Nucleus accumbens (tissue), 56 donors: ENCODE measurements around the gene PPP1R14D.
A peak's percentile ranks its signal among the peaks of the same experiment; 100 is the strongest.

ENCODE experiments used
- DNase-seq, 56 donors: peaks; one replicate each; lab custom pipeline; 2025; lab: John Stamatoyannopoulos, UW

The PPP1R14D gene

DNA sequence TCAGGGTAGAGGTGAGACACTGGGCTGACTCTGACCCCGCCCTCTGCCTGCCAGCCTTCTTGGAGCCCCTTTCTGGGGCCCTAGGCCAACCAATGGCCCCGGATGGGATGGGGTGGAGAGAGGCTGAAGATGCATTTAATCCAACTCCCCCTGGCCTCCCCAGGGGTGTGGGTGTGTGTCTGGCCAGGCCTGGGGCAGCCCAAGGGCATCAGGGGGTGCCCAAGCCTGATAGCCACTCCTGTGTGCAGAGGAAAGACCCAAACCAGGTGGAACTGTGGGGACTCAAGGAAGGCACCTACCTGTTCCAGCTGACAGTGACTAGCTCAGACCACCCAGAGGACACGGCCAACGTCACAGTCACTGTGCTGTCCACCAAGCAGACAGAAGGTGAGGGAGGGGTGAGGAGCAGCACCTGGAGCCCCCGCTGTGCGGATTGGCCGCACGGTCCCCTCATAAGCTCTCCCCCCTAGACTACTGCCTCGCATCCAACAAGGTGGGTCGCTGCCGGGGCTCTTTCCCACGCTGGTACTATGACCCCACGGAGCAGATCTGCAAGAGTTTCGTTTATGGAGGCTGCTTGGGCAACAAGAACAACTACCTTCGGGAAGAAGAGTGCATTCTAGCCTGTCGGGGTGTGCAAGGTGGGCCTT, 24.9 kb upstream of the PPP1R14D start:
- no peak for DNase-seq

DNA sequence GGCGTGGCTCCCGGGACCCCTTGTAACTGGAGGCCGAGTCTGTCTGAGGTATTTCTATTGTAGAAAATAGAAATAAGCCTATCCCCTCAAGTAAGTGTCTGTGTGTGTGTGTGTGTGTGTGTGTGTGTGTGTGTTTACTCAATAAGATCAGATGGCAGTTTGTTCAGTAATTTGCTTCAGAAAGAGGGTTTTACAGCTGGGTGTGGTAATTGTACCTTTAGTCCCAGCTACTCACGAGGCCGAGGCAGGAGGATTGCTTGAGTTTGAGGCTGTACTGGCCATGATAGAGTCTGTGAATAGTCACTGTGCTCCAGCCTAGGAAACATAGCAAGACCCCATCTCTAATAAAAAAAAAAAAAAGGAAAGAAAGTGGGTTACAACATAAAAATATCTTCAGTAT, 24.0 kb upstream of the PPP1R14D start:
- DNase-seq, result no peak

DNA sequence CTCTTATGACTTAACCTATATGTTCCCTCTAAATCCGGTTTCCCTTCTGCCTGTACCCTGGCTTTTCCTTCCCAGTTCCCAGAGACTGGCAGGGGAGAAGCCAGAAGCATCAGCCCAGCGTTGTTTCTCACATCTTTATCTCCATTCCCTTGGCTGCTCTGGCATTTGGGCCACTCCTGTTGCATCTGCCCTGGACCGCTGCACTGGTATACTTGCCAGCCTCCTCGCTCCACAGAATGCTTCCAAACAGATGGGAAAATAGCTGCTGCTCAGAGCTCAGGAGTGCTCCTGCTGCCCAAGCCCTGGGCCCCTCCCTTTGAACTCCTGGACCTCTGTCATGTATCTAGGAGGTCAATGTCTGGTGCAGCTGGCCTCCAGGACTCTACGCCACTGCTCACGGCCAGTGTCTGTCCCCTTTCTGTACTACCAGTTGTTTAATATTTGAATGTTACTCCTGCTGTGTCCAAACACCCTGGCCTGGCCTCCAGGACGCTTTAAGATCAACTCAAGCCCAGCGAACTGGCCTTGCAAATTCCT, 22.1 kb upstream of the PPP1R14D start:
- no peak for DNase-seq

DNA sequence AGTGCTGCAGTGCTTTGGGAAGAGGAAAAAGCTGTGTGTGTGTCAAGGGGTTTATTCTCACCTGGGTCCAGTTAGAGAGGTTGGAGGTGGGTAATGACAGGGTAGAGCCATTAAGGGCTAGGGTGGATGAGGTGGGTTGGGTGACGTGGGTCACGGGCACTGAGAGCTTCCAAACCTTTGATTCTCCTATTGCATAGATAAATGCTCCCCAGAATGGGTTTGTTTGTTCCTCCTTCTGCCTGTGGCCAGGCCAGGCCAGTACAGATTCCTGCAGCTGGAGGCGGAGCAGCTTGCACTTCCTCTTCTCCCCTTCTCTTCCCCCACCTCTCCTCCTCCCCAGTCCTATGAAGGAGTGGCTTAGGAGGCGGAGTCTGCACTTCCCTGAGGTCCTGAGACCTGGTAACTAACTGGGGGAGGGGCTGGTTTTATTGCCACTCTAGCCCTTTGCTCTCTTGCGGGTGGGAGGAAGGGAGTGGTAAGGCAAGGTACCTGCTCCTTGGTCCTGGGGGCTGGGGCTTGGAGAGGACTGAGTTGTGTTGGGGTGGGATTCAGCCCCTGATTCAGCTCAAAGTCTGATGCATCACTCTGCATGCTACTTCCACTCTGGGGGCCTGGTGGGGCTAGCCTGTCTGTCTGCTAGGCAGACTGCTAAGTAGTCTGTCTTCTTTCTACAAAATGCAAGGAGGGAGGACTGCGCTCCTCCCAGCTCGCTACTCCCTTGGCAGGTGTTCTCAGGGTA, 18.9 kb upstream of the PPP1R14D start:
- DNase-seq, result peak in 12 of 56 donors; percentile 2 to 46 (median 20)

DNA sequence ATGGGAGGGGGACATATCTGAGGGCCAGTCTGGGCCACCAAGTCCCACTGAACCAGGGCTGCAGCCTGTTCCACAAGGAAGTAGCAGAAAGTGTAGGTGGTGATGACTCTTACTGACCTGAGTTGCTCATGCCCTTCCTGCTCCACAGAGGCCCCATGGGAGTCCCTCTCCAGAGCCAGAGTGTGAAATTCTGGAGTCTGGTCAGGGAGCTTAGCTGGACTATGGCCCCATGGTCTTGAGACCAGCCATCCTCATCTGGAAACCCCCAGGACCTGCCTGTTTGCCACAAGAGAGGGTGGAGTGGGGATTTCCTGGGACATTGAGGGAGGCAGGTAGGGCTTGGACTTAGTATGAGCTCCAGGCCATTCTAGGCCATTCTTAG, 18.3 kb upstream of the PPP1R14D start:
- no peak for DNase-seq

DNA sequence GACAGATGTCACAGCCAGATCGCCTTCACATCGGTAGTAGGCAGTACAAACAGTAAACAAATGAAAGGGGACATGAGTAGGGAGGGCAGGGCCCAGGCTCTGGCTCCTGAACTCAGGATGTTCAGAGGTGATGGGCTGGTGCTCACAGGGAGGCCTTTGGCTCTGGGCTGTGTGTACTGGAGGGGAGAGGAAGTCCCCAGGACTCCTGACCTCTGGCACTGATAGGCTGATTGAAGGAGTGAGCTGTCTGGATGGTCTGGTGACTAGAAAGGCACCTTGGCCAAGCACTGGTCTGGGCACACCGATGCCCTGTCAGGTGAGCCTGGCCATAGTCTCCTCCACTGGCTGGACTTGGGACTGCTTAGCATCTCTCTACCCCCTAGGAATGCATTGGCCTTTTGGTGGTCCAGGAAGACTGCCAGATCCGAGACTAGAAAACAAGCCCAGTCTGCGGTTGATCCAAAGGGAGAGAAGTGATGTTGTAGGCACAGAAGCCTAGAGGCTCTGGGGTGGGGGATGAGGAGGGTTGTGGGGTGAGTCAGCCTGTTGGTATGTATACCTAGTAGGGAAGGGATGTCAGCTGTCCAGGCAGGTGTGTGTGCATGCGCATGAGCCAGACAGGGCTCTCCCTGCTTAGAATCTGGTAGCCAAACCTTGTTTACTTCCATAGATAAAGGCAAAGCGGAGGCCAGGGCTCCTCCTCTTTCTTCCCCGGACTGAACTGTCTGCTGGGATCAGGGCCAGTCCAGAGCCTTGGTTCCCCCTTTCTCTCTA, 17.2 kb upstream of the PPP1R14D start:
- DNase-seq, result no peak

DNA sequence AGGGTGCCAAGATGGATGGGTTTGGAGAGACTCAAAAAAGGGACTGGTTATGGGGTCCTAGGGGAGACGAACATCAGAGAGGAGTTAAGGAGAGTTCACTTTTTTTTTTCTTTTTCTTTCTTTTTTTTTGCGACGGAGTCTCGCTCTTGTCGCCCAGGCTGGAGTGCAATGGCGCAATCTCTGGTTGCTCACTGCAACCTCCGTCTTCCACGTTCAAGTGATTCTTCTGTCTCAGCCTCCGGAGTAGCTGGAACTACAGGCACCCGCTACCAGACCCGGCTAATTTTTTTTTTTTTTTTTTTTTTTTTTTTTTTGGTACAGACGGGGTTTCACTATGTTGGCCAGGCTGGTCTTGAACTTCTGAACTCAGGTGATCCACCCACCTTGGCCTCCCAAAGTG, 16.5 kb upstream of the PPP1R14D start:
- DNase-seq, result no peak

DNA sequence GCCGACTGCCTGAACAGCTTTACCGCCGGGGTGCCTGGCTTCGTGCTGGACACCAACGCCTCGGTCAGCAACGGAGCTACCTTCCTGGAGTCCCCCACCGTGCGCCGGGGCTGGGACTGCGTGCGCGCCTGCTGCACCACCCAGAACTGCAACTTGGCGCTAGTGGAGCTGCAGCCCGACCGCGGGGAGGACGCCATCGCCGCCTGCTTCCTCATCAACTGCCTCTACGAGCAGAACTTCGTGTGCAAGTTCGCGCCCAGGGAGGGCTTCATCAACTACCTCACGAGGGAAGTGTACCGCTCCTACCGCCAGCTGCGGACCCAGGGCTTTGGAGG, 16.2 kb upstream of the PPP1R14D start:
- no peak for DNase-seq

DNA sequence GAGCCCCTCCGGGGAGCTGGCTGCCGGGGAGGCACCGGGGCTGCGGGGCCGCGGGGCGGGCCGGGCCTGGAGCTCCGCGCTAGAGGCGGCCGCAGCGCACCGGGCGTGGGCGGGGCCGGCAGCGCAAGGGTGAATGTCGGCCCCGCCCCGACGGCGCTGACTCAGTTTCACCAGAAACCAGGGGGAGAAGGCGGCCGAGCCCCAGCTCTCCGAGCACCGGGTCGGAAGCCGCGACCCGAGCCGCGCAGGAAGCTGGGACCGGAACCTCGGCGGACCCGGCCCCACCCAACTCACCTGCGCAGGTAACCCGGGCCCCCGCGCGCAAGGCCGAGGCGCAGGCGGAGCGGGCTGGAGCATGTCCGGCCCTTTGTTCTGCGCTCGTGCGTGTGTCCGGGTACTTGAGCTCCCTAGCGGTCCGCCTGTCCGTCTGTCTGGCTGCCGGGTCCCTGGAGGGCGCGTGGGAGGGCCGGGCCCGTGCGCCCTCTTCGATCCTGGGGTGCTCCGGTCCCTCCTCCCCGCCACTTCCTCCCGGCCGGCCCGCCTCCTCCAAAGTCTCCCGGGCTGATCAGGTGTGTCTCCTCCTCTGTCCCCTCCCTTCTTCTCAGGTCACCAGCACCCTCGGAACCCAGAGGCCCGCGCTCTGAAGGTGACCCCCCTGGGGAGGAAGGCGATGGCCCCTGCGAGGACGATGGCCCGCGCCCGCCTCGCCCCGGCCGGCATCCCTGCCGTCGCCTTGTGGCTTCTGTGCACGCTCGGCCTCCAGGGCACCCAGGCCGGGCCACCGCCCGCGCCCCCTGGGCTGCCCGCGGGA, 15.6 kb upstream of the PPP1R14D start, which contains the start of gene SPINT1:
SPINT1 (plus strand) TSS at position 164 of the 811 bp plus-strand sequence; CDS start at position 671, 507 bp downstream.
- peak in 1 of 56 donors; percentile 2 for DNase-seq

DNA sequence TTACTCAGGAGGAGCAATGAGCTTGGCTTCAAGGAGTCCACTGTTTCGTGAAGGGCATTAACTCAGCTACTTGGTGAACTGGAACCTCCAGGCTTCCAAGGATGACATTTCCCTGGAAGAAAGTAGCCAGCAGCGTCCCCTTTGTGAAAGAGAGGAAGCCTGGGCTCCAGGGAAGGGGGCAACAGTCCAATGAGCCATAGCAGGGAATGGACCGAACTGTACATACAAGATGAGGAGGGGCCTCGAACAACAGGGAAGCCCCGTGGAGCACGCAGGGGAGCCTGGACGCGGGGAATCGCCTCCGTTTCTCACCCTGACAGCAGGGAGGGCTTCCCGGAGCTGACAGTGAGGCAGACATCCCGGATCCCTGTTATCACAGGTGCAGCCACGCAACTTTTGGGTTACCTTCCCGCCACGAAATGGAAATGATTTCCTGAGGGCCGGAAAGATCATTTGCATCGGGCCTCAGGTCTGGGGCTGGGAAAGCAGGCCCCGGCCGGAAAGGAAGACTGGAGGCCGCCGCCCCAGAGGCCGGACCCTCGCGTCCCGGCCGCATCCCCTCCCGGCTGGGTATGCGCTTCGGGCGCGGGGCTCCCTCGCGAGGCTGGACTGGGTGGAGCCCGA, 14.9 kb upstream of the PPP1R14D start:
- no peak for DNase-seq

DNA sequence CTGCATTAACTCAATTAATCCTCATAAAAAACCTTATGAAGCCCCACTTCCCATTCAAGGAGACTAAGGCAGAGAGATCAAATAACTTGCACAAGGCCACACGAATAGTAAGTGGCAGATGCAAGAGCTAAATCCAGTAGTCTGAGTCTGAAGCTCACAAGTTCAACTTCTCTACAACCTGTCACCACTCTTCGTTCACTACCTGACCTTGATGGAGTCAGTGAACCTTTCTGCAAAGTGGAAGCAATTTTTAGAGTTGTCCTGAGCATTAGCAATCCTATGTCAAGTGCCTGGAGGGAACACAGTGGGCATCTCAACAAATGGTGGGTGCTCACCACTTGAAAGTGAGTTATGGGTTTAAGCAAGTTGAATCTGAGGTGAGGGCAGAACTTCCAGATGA, 13.2 kb upstream of the PPP1R14D start:
- DNase-seq, result no peak

DNA sequence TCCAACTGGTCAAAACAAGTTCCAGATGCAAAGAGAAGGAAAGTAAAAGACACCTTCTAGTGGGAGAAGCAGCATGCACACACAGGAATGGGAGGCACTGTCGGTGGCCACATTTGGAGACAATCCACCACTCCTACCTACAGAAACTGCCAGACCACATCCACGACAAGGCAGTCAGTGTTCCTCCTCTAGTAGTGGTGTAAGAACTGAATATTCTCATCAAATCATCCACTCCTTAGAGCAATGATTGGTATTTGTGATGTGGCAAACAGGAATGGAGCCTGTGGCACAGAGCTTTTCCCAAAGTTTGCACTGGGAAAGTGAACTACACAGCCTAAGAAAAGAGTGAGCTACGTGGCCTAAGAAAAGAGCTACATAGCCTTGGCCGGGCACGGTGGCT, 10.2 kb upstream of the PPP1R14D start:
- no peak for DNase-seq

DNA sequence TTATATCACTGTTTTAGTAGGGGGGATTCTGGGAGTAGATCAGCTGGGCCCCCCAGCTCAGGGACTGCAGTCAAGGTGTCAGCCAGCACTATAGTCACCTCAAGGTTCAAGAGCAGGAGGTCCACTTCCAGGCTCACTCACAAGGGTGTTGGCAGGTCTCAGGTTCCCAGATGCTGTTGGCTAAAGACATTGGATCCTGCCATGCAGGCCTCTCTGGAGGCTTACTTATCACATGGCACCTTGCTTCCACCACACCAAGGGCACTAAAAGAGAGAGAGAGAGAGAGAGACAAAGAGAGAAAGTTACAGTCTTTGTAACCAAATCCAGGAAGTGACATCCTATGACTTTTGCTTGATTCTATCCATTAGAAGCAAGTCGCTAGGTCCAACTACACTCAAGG, 7.5 kb upstream of the PPP1R14D start:
- no peak for DNase-seq

DNA sequence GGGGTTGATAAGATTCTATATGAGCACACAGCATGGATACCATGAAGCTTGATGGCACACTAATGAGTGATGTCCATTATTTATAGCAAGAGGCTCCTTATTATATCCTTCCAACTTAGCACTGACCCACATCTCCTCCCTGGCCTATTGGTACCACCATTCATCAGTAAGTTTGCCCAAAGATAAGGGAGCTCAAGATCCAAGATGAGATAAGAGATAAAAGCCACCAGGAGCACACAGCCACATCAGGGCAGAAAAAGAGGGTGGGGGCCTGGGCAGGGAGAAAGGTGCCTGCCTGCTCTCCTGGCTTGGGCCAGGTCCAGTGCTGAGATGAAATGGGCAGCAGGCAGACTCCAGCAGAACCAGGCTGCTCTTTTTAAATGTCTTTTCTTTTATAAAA, 4.4 kb upstream of the PPP1R14D start:
- DNase-seq, result no peak

DNA sequence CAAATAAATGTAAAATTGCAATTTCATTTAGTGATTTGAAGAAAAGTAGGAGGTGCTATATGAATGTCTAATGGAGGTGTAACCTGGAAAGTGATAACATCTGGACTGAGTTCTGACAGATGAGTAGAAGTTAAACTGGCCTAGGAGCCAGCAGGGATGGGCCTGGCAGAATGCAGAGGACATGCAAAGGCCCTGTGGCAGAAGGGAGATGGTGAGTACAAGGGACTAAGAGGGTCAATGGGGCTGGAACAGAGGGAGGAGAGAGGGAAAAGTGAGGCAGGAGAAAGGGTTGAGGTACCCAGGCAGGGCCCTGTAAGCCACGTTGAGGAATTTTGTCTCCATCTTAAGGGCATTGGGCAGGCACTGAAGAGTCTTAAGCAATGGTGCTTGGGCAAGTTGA, 3.4 kb upstream of the PPP1R14D start:
- no peak for DNase-seq

DNA sequence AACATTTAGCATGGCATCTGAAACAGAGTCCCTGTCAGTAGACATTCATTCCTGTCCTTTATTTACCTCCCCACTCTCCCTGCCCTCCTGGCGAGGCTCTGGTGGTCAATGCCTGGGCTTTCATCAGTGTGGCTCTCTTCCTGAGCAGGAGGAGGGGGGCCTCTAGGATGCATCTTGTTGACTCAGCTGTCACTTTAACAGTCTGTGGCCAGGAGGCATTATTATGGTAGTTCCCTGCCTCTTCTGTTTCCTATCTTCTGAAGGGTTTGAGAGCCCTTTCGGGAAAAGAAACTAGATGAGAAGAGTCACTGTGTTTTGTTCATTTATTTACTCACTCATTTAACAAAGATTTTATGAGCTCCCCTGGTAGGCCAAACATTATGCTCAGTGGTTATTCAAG, 2.4 kb upstream of the PPP1R14D start:
- DNase-seq, result no peak

DNA sequence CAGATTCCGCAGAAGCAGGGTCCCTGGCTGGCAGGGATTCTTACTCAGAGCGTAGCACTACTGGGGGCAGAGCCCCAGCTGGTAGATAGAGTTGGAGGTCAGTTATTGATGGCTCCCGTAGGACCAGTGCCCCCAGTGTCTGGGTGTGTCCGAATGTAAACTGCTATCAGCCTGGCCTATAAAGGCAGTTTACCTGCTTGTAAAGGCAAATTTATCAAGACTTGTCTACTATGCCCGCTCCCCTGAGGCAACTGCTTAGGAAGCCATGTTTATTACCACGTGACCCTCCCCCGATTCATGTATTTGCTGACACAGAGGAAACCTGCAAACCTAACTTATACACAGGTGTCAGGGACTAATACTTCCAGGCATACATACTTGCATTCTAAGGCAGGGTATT, 607 bp upstream of the PPP1R14D start:
- no peak for DNase-seq

DNA sequence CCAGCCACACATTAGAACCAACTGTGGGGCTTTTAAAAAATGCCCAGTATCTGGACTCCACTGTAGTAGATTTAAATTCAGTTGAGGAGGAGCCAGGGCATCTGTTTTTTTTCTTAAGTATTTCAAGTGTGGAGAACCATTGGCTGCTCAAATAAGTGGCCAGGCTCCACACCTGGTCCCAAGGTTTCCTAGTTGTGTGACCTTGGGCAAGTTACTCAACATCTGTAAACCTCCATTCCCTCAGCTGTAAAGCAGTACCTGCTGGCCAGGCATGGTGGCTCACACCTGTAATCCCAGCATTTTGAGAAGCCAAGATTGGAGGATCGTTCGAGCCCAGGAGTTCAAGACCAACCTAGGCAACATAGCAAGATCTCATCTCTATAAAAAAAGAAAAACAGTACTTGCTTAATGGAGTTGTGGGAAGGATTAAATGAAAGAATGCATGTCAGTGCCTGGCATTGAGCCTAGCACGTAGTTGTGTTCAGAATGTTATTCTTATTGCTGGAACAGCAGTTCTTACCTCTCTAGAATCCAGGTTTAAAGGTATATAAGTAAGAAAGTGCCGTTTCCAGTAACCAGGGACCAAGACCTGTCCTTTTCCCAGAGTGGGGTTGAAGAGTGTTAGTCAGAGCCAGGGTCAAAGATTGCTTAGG, 2.0 kb downstream of the PPP1R14D start:
- DNase-seq, result no peak

DNA sequence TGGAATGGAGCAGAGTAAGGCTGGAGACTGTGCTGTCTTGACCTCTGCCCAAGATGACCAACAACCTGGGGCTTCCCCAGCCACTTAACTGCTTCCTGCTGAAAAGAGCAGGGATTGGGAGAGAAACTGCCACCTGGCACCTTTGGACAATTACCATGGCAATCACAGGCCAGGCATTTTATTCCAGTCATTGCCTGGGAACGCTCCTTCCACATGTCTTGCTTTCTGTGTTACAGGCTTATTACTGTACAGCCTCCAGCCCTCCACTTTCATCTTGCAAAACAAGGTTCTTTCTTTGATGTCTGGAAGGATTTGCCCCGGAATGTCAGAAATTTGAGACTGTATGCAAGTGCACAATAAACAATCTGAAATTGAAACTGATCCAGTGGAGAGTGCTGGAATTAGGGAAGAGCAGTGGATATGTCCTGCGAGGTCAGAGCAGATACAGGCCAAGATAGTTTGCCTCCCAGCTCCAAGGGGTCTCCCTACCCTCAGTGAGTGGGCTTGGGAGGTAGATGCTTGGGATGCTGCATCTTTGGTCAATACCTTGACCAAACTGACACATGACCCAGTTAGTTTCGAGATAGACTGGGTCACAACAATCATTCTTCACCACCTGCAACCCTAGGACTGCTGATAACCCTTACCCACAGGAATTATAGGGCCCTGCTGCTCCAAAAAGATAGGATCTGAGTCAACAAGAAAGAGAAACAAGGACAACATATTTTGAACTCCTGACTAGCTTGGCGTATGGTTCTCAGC, 2.7 kb downstream of the PPP1R14D start:
- no peak for DNase-seq
